Left renal pelvis (tissue), 4 donors: ENCODE data around the gene SMYD3. TPM values are rescaled to one million over a fixed set of nuclear protein-coding genes. Genes with fewer than 3 reads are reported as not detected.

Source experiments
- DNase-seq, 4 donors: peaks; one replicate each; pipeline ENCODE4 v3.0.0-alpha.2; 2013; ENCODE audit warnings: low read depth in 4 of 4, low spot score in 3 of 4
- polyA plus RNA-seq, 4 donors: library from polyadenylated mRNA; unstranded; fragments of 120-200 nt; gene quantifications; one replicate each; pipeline ENCODE4 v1.2.1, GENCODE V29; 2013; ENCODE audit not compliant: insufficient read length in 4 of 4

SMYD3 gene
- polyA plus RNA-seq, 4 donors = 13.6 to 30.5 (median 25.7) TPM

DNA sequence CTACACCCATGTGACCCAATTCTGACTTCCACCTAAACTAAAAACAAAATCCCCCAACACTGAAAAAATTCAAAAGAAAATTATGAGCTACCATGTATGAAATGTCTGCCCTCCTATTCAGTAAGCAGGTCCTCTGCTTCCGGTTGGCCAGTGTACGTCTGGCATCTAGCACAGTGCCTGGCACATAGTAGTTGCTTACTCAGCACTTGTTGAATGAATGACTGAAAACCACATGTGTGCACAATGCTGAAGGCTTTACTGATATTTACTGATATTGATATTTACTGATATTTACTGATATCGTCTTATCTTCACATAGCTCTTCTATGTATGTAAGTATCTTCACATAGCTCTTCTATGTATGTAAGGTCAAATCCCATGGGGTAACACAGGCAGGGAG, 642.2 kb downstream of the SMYD3 start:
- no peak for DNase-seq

DNA sequence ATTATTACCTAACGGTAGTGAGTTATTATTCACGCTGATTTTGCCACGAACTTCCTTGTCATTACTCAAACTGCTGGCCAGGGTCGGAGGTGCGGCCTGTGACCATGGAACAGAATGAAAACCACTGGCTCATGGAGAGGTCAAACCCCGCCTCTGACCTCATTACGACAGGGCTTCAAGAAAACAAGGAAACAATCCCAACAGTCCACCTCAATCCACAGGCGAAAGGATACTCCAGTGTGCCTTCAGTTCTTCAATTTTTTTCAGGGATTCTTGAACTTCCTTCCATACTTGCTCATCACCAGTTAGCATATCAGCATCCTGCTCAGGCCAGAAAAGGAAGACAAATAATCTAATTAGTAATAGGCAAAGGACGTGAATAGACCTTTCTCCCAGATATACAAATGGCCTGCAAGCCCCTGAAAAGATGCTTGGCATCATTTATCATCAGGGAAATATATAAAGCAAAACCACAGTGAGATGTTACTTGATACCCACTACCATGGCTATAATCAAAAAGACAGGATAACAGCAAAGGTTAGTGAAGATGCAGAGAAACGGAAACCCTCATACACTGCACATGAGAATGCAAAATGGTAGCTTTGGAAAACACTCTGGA, 643.4 kb downstream of the SMYD3 start:
- DNase-seq = no peak

DNA sequence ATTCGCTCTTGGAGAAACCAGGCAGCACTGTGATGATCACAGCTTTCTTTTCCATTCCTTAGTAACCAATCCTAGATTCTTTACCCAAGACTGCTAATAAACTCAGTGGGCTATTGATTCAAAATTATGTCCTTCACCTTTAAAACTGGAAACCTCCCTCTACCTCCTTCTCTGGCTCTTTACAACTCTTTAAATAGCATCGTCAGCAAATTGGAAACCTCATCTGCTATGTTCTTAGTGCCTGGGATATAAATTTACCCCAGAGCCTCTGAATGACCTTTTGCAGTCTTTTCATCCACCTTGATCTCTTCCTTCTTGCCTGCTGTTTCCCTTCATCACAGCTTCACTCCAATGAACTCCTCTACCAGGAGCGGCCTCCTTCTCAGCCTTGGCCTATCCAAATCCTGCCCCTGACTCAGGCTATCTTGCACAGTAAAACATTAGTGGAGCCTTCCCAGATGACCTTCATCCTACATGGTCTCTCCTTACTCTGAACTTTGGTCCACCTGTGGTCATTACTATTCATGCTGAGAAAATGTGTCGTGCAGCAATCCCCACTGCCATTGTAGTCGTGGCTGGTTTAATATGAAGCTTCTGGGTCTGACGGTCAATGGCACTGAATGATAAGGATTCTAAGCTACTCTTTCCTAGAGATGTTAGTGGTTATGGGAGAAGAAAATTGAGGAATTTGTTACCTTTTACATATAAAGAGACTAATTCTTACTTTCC, 644.1 kb downstream of the SMYD3 start:
- DNase-seq = no peak

DNA sequence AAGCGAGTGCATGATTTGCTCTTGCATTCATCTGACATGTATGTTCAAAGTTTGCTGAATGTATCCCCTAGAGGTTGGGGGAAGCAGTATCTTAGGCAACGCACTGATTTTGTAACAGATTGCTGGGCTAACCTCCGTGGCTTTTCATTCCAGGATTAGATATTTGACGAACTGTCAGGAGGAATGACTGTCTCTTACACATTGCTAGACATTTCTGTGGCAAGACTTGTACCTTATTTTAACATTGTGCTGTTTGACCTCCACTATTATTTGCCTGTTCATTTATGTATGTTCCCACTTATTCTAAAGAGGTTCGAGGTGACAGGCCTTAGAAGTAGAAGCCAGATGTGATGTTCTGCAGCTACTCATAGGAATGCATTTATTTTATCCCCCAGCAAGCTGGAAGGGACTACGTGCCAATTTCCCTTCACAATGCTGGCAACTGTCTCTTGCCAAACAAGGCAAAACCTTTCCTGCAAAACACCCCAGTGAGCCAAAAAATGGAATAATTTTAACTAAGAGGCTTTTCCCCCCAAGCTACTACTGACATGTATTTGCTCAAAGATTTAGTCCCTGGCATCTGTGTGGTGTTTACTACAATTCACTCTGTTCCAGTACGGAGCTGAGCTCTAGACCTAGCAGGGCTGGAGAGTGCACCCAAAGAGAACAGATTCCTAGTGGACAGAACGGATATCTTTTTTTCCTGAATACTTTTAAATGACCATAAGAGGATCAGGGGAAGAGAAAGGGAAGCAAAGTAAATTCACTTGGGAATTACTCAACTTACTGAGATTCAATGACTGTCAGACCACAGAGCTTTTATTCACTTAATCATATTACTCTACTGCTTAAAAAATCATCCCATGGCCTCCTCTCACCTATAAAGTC, 646.2 kb downstream of the SMYD3 start:
- no peak for DNase-seq

GRCh38 chr1:245859493-245860114, 647.5 kb downstream of the SMYD3 start:
- no peak for DNase-seq

GRCh38 chr1:245858722-245859492, 648.2 kb downstream of the SMYD3 start:
- no peak for DNase-seq

DNA sequence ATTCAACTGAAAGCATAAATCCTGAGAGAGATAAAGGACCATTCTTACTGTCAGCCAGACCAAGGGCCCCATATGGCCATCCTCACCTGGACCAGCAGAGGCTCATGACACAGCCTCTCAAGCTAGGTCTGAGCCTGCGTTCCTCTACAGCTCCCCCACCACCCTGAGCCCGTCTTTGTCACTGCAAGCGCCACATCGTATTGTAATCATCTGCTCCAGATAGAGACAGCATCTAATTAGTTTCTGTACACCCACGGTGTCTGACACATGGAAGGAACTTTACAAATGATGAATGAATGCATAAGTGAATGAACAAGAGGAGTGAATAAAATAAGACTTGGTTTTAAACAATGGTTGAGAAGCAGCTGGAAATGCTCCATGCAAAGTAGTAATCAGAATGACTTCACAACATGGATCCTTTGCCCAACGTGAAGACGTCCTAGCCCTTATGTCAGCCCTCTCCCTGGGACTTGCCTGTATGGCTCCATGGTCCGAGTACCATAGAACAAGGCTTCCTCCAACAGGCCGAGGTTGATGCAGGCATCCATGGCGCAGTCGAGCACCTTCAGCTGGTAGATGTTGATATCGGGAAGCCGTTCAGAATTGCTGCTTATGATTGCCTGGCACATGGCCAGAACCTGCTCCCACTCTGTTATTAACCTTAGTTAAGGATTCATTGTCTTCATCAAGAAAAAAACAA, 648.9 kb downstream of the SMYD3 start:
- no peak for DNase-seq

- DNase-seq = no peak
Observed at GRCh38 chr1:245856944-245857531, 650.0 kb downstream of the SMYD3 start.

DNA sequence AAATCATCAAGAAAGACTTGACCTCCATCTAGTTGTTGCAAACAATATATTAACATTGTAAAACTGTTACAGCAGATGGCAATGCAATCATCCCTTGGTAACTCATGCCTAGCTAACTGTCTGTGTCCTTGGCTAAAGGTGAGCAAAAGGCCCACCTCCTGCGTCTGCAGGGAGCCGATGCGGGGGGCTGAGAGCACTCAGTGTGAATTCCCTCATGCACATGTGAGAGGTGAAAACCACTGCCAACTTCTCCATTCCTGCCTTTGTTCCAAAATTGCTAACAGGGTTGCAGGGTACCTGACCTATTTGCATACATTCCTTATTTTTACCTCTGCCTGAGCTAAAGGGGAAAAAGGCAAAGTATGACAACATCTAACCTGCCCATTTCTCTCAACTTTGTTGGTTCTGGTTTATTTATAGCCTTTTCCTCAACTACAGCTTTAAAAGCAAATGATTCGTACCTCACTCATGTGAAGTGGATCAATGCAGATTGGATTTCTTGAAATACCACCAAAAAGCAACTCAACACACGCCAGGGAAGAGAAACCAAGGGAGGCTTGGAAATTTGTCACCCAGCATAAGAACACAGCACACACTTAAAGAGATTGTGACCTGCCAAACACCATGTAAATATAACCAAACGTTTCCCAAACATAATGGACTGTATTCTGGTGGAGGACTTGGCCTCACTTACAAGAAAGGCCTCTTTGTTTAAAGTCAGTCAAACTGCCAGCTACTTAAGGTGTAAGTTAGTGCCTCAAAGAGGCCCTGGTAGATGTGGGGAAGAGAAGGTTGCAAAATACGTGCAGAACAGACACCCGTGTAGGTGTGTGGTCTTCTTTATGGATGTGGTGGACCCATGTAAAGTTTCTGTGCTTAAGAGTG, 651.0 kb downstream of the SMYD3 start:
- DNase-seq = no peak

- DNase-seq = no peak
Observed at GRCh38 chr1:245853291-245853690, 653.8 kb downstream of the SMYD3 start.

DNA sequence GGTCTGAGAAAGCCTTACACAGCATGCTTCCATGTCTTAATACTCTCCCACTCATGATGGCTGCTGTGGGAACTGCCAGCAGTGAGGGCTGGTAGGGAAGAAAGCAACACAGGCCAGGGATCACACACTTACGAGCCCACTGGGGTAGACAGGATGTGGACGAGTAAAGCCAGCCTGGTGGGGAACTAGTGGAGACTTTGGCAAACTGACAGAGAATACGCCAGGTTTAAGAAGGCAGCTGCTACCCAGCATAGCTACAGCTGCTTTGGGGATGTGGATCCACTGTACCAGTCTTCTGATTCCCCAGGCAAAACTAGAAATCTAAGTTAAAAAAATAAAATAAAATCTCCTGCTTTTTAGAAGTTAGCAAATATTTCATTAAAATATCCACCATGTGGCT, 664.0 kb downstream of the SMYD3 start:
- no peak for DNase-seq

- no peak for DNase-seq
Observed at GRCh38 chr1:245842106-245842505, 665.0 kb downstream of the SMYD3 start.

GRCh38 chr1:245840971-245841370, 666.1 kb downstream of the SMYD3 start:
- DNase-seq = no peak

GRCh38 chr1:245837718-245838117, 669.4 kb downstream of the SMYD3 start:
- no peak for DNase-seq

DNA sequence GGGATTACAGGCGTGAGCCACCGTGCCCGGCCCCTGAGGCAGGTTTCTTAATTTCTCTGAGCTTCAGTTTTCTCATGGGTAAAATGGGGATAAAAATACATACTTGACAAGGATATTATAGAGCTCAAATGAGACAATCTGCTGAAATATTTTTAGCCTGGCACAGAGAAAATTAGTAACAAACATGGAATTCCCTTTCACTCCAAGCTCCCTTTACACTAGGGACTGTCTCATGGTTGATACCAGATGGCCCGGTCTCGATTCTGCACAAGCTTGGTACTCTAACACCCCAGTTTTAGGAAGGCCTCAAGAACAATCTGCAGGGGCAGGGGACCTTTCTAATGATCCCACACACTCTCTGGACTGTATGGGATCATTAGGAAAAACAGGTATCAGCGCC, 671.7 kb downstream of the SMYD3 start:
- DNase-seq = no peak

- no peak for DNase-seq
Observed at GRCh38 chr1:245834002-245834401, 673.1 kb downstream of the SMYD3 start.

- DNase-seq = no peak
Observed at GRCh38 chr1:245832771-245833527, 674.1 kb downstream of the SMYD3 start.

DNA sequence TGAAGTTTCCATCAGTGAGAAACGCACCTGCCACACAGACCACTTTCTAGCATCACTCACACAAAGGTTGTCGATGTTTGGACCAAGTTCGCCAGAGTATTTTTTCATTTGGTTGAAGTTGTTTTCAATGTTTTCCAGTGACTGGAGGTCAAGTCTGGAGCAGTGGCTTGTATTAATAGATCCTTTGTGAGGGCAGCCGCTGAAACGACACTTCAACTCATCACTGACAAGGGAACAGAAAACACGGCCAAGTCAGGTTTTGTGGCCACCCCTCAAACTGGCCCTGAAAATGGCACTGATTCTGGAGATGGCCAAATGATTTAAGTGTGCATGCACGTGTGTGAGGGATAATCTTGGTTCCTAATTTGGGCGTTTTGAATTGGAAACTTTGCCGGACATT, 675.6 kb downstream of the SMYD3 start:
- no peak for DNase-seq
